ENCODE results near the gene GAS2. TPM values are rescaled to one million over a fixed set of nuclear protein-coding genes. Genes with fewer than 3 reads are reported as not detected.

Gene GAS2
- total RNA-seq, 4 donors from 2014 or later = 1.4 to 6.0 (median 2.4) TPM

GRCh38 chr11:22828373-22828772 is 162.0 kb downstream of the GAS2 start:
- TF ChIP-seq, protein P1, sequence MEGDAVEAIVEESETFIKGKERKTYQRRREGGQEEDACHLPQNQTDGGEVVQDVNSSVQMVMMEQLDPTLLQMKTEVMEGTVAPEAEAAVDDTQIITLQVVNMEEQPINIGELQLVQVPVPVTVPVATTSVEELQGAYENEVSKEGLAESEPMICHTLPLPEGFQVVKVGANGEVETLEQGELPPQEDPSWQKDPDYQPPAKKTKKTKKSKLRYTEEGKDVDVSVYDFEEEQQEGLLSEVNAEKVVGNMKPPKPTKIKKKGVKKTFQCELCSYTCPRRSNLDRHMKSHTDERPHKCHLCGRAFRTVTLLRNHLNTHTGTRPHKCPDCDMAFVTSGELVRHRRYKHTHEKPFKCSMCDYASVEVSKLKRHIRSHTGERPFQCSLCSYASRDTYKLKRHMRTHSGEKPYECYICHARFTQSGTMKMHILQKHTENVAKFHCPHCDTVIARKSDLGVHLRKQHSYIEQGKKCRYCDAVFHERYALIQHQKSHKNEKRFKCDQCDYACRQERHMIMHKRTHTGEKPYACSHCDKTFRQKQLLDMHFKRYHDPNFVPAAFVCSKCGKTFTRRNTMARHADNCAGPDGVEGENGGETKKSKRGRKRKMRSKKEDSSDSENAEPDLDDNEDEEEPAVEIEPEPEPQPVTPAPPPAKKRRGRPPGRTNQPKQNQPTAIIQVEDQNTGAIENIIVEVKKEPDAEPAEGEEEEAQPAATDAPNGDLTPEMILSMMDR (IDR thresholded peaks at IDR 0.05; ENCODE audit: low read depth) = no peak

- TF ChIP-seq, protein P1 (IDR thresholded peaks at IDR 0.05; ENCODE audit: low read depth) = no peak
Observed at GRCh38 chr11:22829231-22830081, 163.0 kb downstream of the GAS2 start, which contains the start of gene SVIP. SVIP (minus strand) TSS chr11:22829801; CDS start chr11:22829748, 53 bp downstream.

DNA sequence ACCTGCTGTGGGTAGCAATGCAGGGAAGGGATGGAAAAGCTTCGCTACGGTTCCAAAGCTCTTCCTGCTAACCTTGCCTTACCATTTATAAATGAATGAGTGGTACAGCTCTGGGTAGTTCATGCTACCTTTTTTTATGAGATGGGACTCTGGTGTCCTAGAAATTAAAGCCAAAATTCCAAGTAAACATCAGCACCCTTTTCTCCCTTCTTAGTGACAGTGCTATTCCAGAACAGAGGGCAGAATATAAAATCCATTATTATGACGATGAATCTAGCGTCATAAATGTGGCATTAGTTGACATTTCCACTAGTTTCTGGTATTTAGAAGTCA is 163.6 kb downstream of the GAS2 start:
- TF ChIP-seq, protein P1 (IDR thresholded peaks at IDR 0.05; ENCODE audit: low read depth) = no peak

DNA sequence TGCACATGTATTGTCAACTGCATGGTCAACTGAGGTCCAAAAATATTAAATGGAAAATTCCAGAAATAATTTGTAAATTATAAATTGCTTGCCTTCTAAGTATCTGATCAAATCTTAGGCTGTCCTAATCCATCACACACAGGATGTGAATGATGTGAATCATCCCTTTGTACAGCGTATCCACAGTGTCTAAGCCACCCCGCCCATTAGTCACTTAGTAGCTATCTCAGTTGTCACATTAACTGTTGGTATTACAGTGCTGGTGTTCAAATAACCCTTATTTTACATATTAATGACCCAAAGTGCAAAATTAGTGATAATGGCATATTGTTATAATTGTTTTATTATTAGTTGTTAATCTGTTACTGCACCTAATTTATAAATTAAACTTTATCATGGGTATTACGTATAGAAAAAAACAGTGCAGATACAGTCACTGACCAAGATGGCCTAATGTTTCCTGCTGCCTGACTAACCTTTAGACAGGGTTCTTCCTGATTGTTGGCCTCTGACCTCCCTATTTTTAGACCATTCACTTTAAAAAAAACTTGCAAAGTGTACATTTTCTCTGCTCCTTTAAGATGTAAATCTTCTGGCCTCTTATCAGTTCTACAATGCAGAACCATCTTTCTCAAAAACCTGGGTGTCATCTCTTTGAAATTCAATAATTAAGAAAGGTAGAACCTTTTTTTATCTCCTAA is 166.1 kb downstream of the GAS2 start:
- TF ChIP-seq, protein P1 (IDR thresholded peaks at IDR 0.05; ENCODE audit: low read depth) = no peak

- TF ChIP-seq, protein P1 (IDR thresholded peaks at IDR 0.05; ENCODE audit: low read depth) = no peak
Observed at GRCh38 chr11:22846726-22847125, 180.3 kb downstream of the GAS2 start.

- TF ChIP-seq, protein P1 (IDR thresholded peaks at IDR 0.05; ENCODE audit: low read depth) = no peak
Observed at GRCh38 chr11:22851477-22851876, 185.1 kb downstream of the GAS2 start.

GRCh38 chr11:22859756-22860155 is 193.3 kb downstream of the GAS2 start:
- TF ChIP-seq, protein P1 (IDR thresholded peaks at IDR 0.05; ENCODE audit: low read depth) = no peak

All from subcutaneous adipose tissue (tissue), 4 donors.